HUES6 (cell line): ENCODE results near the gene KIAA1217.

Source experiments
- H3K27ac ChIP-seq: 2 replicates; pipeline ENCODE4 v1.7.0; 2013; ENCODE audit warnings: low read depth, mild to moderate bottlenecking, low read length, inconsistent platforms
- H3K27me3 ChIP-seq: 2 replicates; pipeline ENCODE4 v1.6.1; 2013; ENCODE audit warnings: low read length; ENCODE audit not compliant: control insufficient read depth, insufficient read depth
- H3K36me3 ChIP-seq: 2 replicates; pipeline ENCODE4 v1.6.1; 2013; ENCODE audit warnings: low read length; ENCODE audit not compliant: control insufficient read depth, insufficient read depth
- H3K4me1 ChIP-seq: 2 replicates; pipeline ENCODE4 v1.6.1; 2013; ENCODE audit warnings: low read length; ENCODE audit not compliant: control insufficient read depth, insufficient read depth
- H3K4me3 ChIP-seq: 2 replicates; pipeline ENCODE4 v1.5.1; 2013; ENCODE audit warnings: low read depth, low read length
- H3K9ac ChIP-seq: one replicate; pipeline ENCODE4 v1.6.1; 2013; ENCODE audit warnings: mild to moderate bottlenecking, low read length
- H3K9me3 ChIP-seq: 2 replicates; pipeline ENCODE4 v1.6.1; 2013; ENCODE audit warnings: low read depth, low read length; ENCODE audit not compliant: control insufficient read depth, insufficient read depth

Gene KIAA1217

GRCh38 chr10:24408365-24408764 lies 199.4 kb downstream of the KIAA1217 start:
- 0 out of 2 replicates have a peak, but pooled peaks cover 4% of the 10 kb centered on the region for H3K36me3 ChIP-seq
- peaks cover 7% of the 10 kb centered on the region; the same call in 1 of the 2 replicates for H3K9me3 ChIP-seq
- H3K4me3 ChIP-seq: no peak overlapping the region
- no peak overlapping the region for H3K27ac ChIP-seq
- H3K27me3 ChIP-seq: no peaks in the 10 kb centered on the region
- no peaks in the 10 kb centered on the region for H3K4me1 ChIP-seq
- no peak overlapping the region for H3K9ac ChIP-seq

DNA sequence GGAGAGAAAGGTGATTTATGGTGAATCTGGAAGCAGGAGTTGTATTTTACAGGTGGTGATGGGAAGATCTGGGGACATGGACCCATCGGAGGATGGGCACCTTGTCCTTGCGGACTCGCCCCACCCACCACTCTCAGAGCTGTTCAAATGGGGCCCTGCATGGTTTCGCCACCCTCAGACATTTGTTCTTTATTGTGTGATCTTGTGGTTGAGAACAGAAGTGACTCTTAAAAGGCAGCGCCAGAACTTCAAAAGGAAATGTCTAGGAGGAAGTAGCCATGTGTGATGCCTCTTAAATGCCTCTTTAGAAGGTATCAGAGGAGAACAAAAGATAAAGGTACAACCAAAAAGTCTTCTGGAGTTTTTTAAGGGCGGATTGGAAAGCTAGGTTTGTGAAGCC lies 205.7 kb downstream of the KIAA1217 start:
- Histone ChIP-seq H3K27ac (no peak overlapping the region), H3K27me3 (no peaks in the 10 kb centered on the region), H3K4me3 (no peak overlapping the region), H3K9me3 (peaks cover 7% of the 10 kb centered on the region; the same call in 1 of the 2 replicates), H3K9ac (no peak overlapping the region), H3K4me1 (peaks cover 18% of the 10 kb centered on the region), H3K36me3 (0 out of 2 replicates have a peak, but pooled peaks cover 4% of the 10 kb centered on the region)

GRCh38 chr10:24415455-24416125 lies 206.7 kb downstream of the KIAA1217 start:
- H3K9me3 ChIP-seq: peaks cover 7% of the 10 kb centered on the region; the same call in 1 of the 2 replicates
- H3K27ac ChIP-seq: no peak overlapping the region
- peak overlapping the region; percentile 13 for H3K9ac ChIP-seq
- H3K4me1 ChIP-seq: peaks cover 18% of the 10 kb centered on the region
- H3K4me3 ChIP-seq: no peak overlapping the region
- 0 out of 2 replicates have a peak, but pooled peaks cover 4% of the 10 kb centered on the region for H3K36me3 ChIP-seq
- H3K27me3 ChIP-seq: no peaks in the 10 kb centered on the region

GRCh38 chr10:24416248-24416647 lies 207.3 kb downstream of the KIAA1217 start:
- no peaks in the 10 kb centered on the region for H3K27me3 ChIP-seq
- H3K36me3 ChIP-seq: 0 out of 2 replicates have a peak, but pooled peaks cover 4% of the 10 kb centered on the region
- H3K9ac ChIP-seq: no peak overlapping the region
- peaks cover 18% of the 10 kb centered on the region for H3K4me1 ChIP-seq
- H3K27ac ChIP-seq: no peak overlapping the region
- H3K9me3 ChIP-seq: peaks cover 7% of the 10 kb centered on the region; the same call in 1 of the 2 replicates
- H3K4me3 ChIP-seq: no peak overlapping the region

DNA sequence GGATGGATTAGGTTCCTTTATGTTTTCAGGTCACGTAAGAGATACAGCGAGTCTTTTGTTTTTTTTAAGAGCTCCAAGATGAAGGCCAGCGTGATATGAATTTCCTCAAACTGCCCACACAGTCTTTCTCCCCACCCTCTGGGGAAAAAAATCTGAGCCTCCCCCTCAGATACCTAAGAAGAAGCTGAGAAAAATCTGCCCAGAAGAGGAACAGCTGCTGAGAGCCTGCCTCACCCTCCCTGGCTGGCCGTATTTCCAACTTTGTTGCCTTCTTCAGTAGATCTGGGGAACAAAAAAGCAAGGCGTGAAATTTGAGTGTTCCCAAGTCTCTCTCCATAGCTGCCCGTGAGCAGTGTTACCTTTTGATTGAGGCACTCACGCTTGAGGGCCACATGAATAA lies 208.1 kb downstream of the KIAA1217 start:
- H3K4me3 ChIP-seq: no peak overlapping the region
- H3K36me3 ChIP-seq: 0 out of 2 replicates have a peak, but pooled peaks cover 4% of the 10 kb centered on the region
- no peaks in the 10 kb centered on the region for H3K27me3 ChIP-seq
- peaks cover 7% of the 10 kb centered on the region; the same call in 1 of the 2 replicates for H3K9me3 ChIP-seq
- peaks cover 18% of the 10 kb centered on the region for H3K4me1 ChIP-seq
- no peak overlapping the region for H3K9ac ChIP-seq
- H3K27ac ChIP-seq: no peak overlapping the region

GRCh38 chr10:24418532-24418931 lies 209.6 kb downstream of the KIAA1217 start:
- Histone ChIP-seq H3K4me3 (no peak overlapping the region), H3K9ac (no peak overlapping the region), H3K4me1 (peaks cover 18% of the 10 kb centered on the region), H3K9me3 (no peaks in the 10 kb centered on the region), H3K27me3 (no peaks in the 10 kb centered on the region), H3K36me3 (no peaks in the 10 kb centered on the region), H3K27ac (no peak overlapping the region)

DNA sequence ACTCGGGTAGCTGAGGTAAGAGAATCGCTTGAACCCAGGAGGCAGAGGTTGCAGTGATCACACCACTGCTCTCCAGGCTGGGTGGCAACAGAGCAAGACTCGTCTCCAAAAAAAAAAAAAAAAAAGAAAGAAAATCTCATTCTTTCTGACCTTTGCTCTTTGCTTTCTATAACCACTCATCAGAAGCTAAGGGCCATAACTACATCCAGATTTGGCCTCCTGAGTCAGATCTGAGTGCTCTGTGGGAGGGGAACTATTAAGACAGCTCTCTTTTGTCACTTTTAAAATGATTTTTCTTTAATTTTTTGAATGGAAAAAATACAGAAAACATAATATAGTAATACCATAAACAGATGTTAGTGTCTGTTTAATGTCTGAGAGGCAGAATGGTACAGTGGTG lies 210.1 kb downstream of the KIAA1217 start:
- H3K9ac ChIP-seq: no peak overlapping the region
- H3K27ac ChIP-seq: no peak overlapping the region
- no peaks in the 10 kb centered on the region for H3K9me3 ChIP-seq
- peaks cover 18% of the 10 kb centered on the region for H3K4me1 ChIP-seq
- no peak overlapping the region for H3K4me3 ChIP-seq
- H3K27me3 ChIP-seq: no peaks in the 10 kb centered on the region
- no peaks in the 10 kb centered on the region for H3K36me3 ChIP-seq

DNA sequence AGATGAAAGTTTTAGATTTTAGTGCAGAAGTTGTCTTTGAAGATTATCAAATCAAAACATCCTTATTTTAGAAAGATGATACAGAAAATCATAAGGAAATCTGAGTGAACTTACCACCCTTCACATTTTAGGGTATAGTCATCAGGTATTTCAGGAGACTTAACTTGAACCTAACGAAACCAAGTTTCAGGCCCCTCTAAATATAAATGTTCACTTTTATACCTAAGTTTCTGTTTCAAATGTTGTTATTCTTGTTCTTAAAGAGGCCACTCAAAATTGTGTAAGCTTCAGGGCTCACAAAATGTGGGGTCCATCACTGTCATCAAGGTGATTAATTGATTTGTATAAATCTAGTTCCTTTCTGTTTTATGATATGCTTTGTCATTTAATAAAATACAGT lies 216.2 kb downstream of the KIAA1217 start:
- H3K4me3 ChIP-seq: no peak overlapping the region
- H3K27ac ChIP-seq: no peak overlapping the region
- H3K9ac ChIP-seq: no peak overlapping the region
- no peaks in the 10 kb centered on the region for H3K9me3 ChIP-seq
- no peaks in the 10 kb centered on the region for H3K4me1 ChIP-seq
- no peaks in the 10 kb centered on the region for H3K27me3 ChIP-seq
- H3K36me3 ChIP-seq: no peaks in the 10 kb centered on the region

DNA sequence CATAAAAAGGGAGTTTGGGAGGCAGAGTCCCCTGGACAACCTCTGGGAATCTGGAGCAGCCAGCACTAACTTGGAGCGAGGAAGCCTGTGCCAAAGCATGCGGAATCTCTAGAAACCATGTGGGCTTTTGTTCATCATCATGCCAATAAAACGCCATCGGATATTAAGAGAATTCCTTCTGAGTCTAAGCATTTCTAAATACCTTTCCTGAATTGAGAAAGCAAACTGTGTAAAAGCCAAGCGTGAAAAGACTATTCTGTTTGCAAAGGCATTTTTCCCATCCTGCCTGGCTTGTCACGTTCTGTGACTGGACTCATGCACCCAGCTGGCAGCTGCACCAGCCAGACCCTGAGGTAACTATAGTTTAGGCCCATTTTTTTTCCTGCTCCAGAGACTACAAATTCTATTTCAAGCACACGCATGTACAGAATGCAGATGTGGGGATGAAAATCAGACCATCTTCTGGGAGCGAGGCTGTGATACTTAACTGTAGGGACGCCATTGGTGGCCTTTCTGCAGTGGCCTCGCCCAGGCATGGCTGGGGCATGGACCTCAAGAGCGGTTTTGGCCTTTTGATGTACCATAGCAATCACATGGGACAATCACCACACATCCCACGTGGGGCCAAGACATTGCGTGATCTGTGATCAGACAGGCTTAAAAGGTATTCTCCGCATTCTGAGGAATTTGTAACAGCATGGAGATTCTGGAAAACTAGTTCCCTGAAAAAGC lies 218.9 kb downstream of the KIAA1217 start:
- Histone ChIP-seq H3K9me3 (no peaks in the 10 kb centered on the region), H3K36me3 (no peaks in the 10 kb centered on the region), H3K9ac (no peak overlapping the region), H3K4me1 (no peaks in the 10 kb centered on the region), H3K27me3 (no peaks in the 10 kb centered on the region), H3K27ac (no peak overlapping the region), H3K4me3 (no peak overlapping the region)

DNA sequence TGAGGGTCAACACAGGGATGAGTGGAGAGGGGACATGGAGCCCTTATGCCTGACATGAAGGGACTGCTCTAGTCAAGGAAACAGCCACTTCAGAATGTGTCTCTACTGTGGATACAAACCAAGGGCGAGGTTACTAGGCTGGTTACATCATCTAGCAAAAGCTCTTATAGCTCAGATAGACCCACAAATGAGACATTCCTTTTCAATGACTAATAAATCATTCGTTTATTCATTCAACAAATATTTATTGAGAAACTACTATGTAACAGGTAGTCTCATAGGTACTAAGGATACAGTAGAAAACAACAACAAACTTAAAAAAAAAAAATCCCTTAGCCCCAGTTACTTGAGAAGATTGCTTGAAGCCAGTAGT lies 219.5 kb downstream of the KIAA1217 start:
- Histone ChIP-seq H3K9me3 (no peaks in the 10 kb centered on the region), H3K9ac (no peak overlapping the region), H3K4me1 (no peaks in the 10 kb centered on the region; the same call in 1 of the 2 replicates), H3K27me3 (no peaks in the 10 kb centered on the region), H3K4me3 (no peak overlapping the region), H3K36me3 (no peaks in the 10 kb centered on the region), H3K27ac (no peak overlapping the region)

DNA sequence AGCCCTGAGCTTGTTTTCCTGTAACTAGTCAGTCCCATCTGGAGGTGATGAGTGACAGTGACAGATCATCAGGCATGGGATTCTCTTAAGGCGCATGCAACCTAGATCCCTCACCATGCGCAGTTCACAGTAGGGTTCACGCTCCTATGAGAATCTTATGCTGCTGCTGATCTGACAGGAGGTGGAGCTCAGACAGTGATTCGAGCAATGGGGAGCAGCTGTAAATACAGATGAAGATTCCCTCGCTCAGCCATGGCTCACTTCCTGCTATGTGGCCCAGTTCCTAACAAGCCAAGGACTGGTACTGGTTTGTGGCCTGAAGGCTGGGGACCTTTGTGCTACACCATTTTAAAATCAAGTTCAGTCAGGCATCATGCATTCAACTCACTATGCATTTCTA lies 221.7 kb downstream of the KIAA1217 start:
- Histone ChIP-seq H3K27ac (no peak overlapping the region), H3K4me1 (peaks cover 5% of the 10 kb centered on the region; the same call in 1 of the 2 replicates), H3K9me3 (no peaks in the 10 kb centered on the region), H3K9ac (no peak overlapping the region), H3K4me3 (no peak overlapping the region), H3K36me3 (peaks cover 11% of the 10 kb centered on the region; the same call in 1 of the 2 replicates), H3K27me3 (no peaks in the 10 kb centered on the region)
